Stimulated activated CD4-positive, alpha-beta T cell treated with anti-CD3 and anti-CD28 coated beads, Interleukin-12 subunit alpha, Interleukin-12 subunit beta, amount 100 ng/mL, for 4 hours (primary cell): ENCODE results near the gene SMIM29.
"Not testable (repeated sequence)": the region's sequence is repeated elsewhere in the genome, so short reads cannot be mapped to it uniquely, and the experiment has no call there.

Experiments
- DNase-seq: peaks from one replicate; pipeline ENCODE4 v3.0.0-alpha.2; 2020

SMIM29 gene

GRCh38 chr6:34267746-34268145, 18.9 kb upstream of the SMIM29 start:
- no peak for DNase-seq

- DNase-seq = not testable (repeated sequence)
Measured at GRCh38 chr6:34263484-34263883, 14.7 kb upstream of the SMIM29 start.

- no peak for DNase-seq
Measured at GRCh38 chr6:34260576-34261267, 11.9 kb upstream of the SMIM29 start.

- DNase-seq = no peak
Measured at GRCh38 chr6:34259529-34260069, 10.8 kb upstream of the SMIM29 start.

- DNase-seq = not testable (repeated sequence)
Measured at GRCh38 chr6:34252395-34252794, 3.6 kb upstream of the SMIM29 start.

- no peak for DNase-seq
Measured at GRCh38 chr6:34249469-34250261, 859 bp upstream of the SMIM29 start.

- no peak for DNase-seq
Measured at GRCh38 chr6:34248198-34248726, 544 bp downstream of the SMIM29 start.

- no peak for DNase-seq
Measured at GRCh38 chr6:34247481-34248197, 1.2 kb downstream of the SMIM29 start.

GRCh38 chr6:34246563-34247391, 2.0 kb downstream of the SMIM29 start:
- DNase-seq = peak; percentile 58

- DNase-seq = no peak
Measured at GRCh38 chr6:34246249-34246562, 2.6 kb downstream of the SMIM29 start.

GRCh38 chr6:34245761-34246140, 3.1 kb downstream of the SMIM29 start:
- not testable (repeated sequence) for DNase-seq

- not testable (repeated sequence) for DNase-seq
Measured at GRCh38 chr6:34245032-34245760, 3.6 kb downstream of the SMIM29 start.

- DNase-seq = peak; percentile 64
Measured at GRCh38 chr6:34243901-34244884, 4.6 kb downstream of the SMIM29 start.

GRCh38 chr6:34243131-34243771, 5.6 kb downstream of the SMIM29 start:
- DNase-seq = no peak

- no peak for DNase-seq
Measured at GRCh38 chr6:34242252-34243130, 6.3 kb downstream of the SMIM29 start.

- DNase-seq = no peak
Measured at GRCh38 chr6:34241351-34242215, 7.2 kb downstream of the SMIM29 start.

- DNase-seq = no peak
Measured at GRCh38 chr6:34240329-34241248, 8.2 kb downstream of the SMIM29 start.
